ENCODE measurements around the gene EPHB2. TPM values are rescaled to one million over a fixed set of nuclear protein-coding genes. Genes with fewer than 3 reads are reported as not detected.

The EPHB2 gene
- total RNA-seq, 1 donor from 2014 or later: 159 TPM

GRCh38 chr1:22857661-22858060 lies 147.0 kb downstream of the EPHB2 start:
- no peak for DNase-seq (ENCODE audit: low read depth)

GRCh38 chr1:22860414-22860800 lies 149.8 kb downstream of the EPHB2 start:
- no peak for DNase-seq (ENCODE audit: low read depth)

GRCh38 chr1:22860883-22861385 lies 150.3 kb downstream of the EPHB2 start:
- no peak for DNase-seq (ENCODE audit: low read depth)

GRCh38 chr1:22861764-22862440 lies 151.3 kb downstream of the EPHB2 start:
- DNase-seq (ENCODE audit: low read depth): peak; percentile 95

- DNase-seq (ENCODE audit: low read depth): no peak
Measured at GRCh38 chr1:22862752-22863151, 152.1 kb downstream of the EPHB2 start.

- DNase-seq (ENCODE audit: low read depth): no peak
Measured at GRCh38 chr1:22863766-22864165, 153.1 kb downstream of the EPHB2 start.

- DNase-seq (ENCODE audit: low read depth): no peak
Measured at GRCh38 chr1:22864886-22865285, 154.2 kb downstream of the EPHB2 start.

- DNase-seq (ENCODE audit: low read depth): no peak
Measured at GRCh38 chr1:22865736-22866135, 155.1 kb downstream of the EPHB2 start.

- DNase-seq (ENCODE audit: low read depth): no peak
Measured at GRCh38 chr1:22866868-22867267, 156.2 kb downstream of the EPHB2 start.

- DNase-seq (ENCODE audit: low read depth): no peak
Measured at GRCh38 chr1:22868331-22868730, 157.7 kb downstream of the EPHB2 start.

- DNase-seq (ENCODE audit: low read depth): no peak
Measured at GRCh38 chr1:22869325-22869724, 158.7 kb downstream of the EPHB2 start.

- peak; percentile 72 for DNase-seq (ENCODE audit: low read depth)
Measured at GRCh38 chr1:22870201-22870871, 159.7 kb downstream of the EPHB2 start.

GRCh38 chr1:22872981-22873664 lies 162.5 kb downstream of the EPHB2 start:
- DNase-seq (ENCODE audit: low read depth): peak; percentile 94

GRCh38 chr1:22874785-22875184 lies 164.1 kb downstream of the EPHB2 start:
- no peak for DNase-seq (ENCODE audit: low read depth)

- DNase-seq (ENCODE audit: low read depth): no peak
Measured at GRCh38 chr1:22875241-22875640, 164.6 kb downstream of the EPHB2 start.

- no peak for DNase-seq (ENCODE audit: low read depth)
Measured at GRCh38 chr1:22875841-22876240, 165.2 kb downstream of the EPHB2 start.

GRCh38 chr1:22876359-22877111 lies 165.9 kb downstream of the EPHB2 start:
- DNase-seq (ENCODE audit: low read depth): peak; percentile 72

- no peak for DNase-seq (ENCODE audit: low read depth)
Measured at GRCh38 chr1:22877112-22877915, 166.7 kb downstream of the EPHB2 start.

- no peak for DNase-seq (ENCODE audit: low read depth)
Measured at GRCh38 chr1:22877980-22878379, 167.3 kb downstream of the EPHB2 start.

GRCh38 chr1:22878626-22879025 lies 168.0 kb downstream of the EPHB2 start:
- DNase-seq (ENCODE audit: low read depth): no peak

- DNase-seq (ENCODE audit: low read depth): no peak
Measured at GRCh38 chr1:22879445-22879844, 168.8 kb downstream of the EPHB2 start.

Measured in renal cortical epithelial cell (primary cell).